ENCODE results near the gene OSGEP.

GRCh38 chr14:20409226-20409625 lies 45.4 kb downstream of the OSGEP start:
- TF ChIP-seq ZNF384 (IDR thresholded peaks at IDR 0.05) (no peak), BHLHE40 (IDR thresholded peaks at IDR 0.05; ENCODE audit: borderline replicate concordance) (no peak), L3MBTL2 (conservative IDR thresholded peaks at IDR 0.05) (no peak), NFRKB (IDR thresholded peaks at IDR 0.05) (no peak), SP1 (IDR thresholded peaks at IDR 0.05) (no peak), SUZ12 (IDR thresholded peaks at IDR 0.05) (no peak), ELF4 (IDR thresholded peaks at IDR 0.05) (no peak), CTBP1 (IDR thresholded peaks at IDR 0.05; ENCODE audit: borderline replicate concordance) (no peak), ARNT (IDR thresholded peaks at IDR 0.05) (no peak), FOXM1 (IDR thresholded peaks at IDR 0.05; ENCODE audit: borderline replicate concordance) (no peak), HDGF (IDR thresholded peaks at IDR 0.05; ENCODE audit: borderline replicate concordance) (no peak), FOXA1 (IDR thresholded peaks at IDR 0.05) (no peak)
- TF ChIP-seq, protein P1, sequence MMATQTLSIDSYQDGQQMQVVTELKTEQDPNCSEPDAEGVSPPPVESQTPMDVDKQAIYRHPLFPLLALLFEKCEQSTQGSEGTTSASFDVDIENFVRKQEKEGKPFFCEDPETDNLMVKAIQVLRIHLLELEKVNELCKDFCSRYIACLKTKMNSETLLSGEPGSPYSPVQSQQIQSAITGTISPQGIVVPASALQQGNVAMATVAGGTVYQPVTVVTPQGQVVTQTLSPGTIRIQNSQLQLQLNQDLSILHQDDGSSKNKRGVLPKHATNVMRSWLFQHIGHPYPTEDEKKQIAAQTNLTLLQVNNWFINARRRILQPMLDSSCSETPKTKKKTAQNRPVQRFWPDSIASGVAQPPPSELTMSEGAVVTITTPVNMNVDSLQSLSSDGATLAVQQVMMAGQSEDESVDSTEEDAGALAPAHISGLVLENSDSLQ (IDR thresholded peaks at IDR 0.05) = no peak
